ENCODE results near the gene ARF5.
"Not testable (repeated sequence)": the region's sequence is repeated elsewhere in the genome, so short reads cannot be mapped to it uniquely, and the experiment has no call there.

The ARF5 gene

GRCh38 chr7:127588019-127588696 is at the start of gene ARF5:
Gene ARF5, plus strand, starts transcription at chr7:127588411. Its CDS starts 88 bp downstream, at chr7:127588499.
- in situ Hi-C loops (cut with MboI; ENCODE audit: low sequenced_read_pairs) = no loop called here

GRCh38 chr7:127539116-127539515 is 49.1 kb upstream of the ARF5 start:
- in situ Hi-C loops (cut with MboI; ENCODE audit: low sequenced_read_pairs) = no loop called here

- in situ Hi-C loops (cut with MboI; ENCODE audit: low sequenced_read_pairs) = not testable (repeated sequence)
Observed at GRCh38 chr7:127540461-127540860, 47.8 kb upstream of the ARF5 start.

- in situ Hi-C loops (cut with MboI; ENCODE audit: low sequenced_read_pairs) = no loop called here
Observed at GRCh38 chr7:127541548-127541947, 46.7 kb upstream of the ARF5 start.

- in situ Hi-C loops (cut with MboI; ENCODE audit: low sequenced_read_pairs) = no loop called here
Observed at GRCh38 chr7:127546313-127546712, 41.9 kb upstream of the ARF5 start.

GRCh38 chr7:127550247-127550646 is 38.0 kb upstream of the ARF5 start:
- in situ Hi-C loops (cut with MboI; ENCODE audit: low sequenced_read_pairs) = no loop called here

- in situ Hi-C loops (cut with MboI; ENCODE audit: low sequenced_read_pairs) = no loop called here
Observed at GRCh38 chr7:127551941-127552340, 36.3 kb upstream of the ARF5 start.

GRCh38 chr7:127556404-127556803 is 31.8 kb upstream of the ARF5 start:
- in situ Hi-C loops (cut with MboI; ENCODE audit: low sequenced_read_pairs) = no loop called here

- in situ Hi-C loops (cut with MboI; ENCODE audit: low sequenced_read_pairs) = no loop called here
Observed at GRCh38 chr7:127557803-127558202, 30.4 kb upstream of the ARF5 start.

GRCh38 chr7:127566242-127566641 is 22.0 kb upstream of the ARF5 start:
- in situ Hi-C loops (cut with MboI; ENCODE audit: low sequenced_read_pairs) = no loop called here

GRCh38 chr7:127568034-127568433 is 20.2 kb upstream of the ARF5 start:
- in situ Hi-C loops (cut with MboI; ENCODE audit: low sequenced_read_pairs) = not testable (repeated sequence)

GRCh38 chr7:127571741-127572505 is 16.3 kb upstream of the ARF5 start:
- in situ Hi-C loops (cut with MboI; ENCODE audit: low sequenced_read_pairs) = no loop called here

GRCh38 chr7:127578036-127578684 is 10.1 kb upstream of the ARF5 start:
- in situ Hi-C loops (cut with MboI; ENCODE audit: low sequenced_read_pairs) = no loop called here

- in situ Hi-C loops (cut with MboI; ENCODE audit: low sequenced_read_pairs) = no loop called here
Observed at GRCh38 chr7:127578711-127579275, 9.4 kb upstream of the ARF5 start.

- in situ Hi-C loops (cut with MboI; ENCODE audit: low sequenced_read_pairs) = no loop called here
Observed at GRCh38 chr7:127580612-127581011, 7.6 kb upstream of the ARF5 start.

GRCh38 chr7:127581716-127582115 is 6.5 kb upstream of the ARF5 start:
- in situ Hi-C loops (cut with MboI; ENCODE audit: low sequenced_read_pairs) = no loop called here

GRCh38 chr7:127582361-127582760 is 5.8 kb upstream of the ARF5 start:
- in situ Hi-C loops (cut with MboI; ENCODE audit: low sequenced_read_pairs) = no loop called here

GRCh38 chr7:127584648-127585043 is 3.6 kb upstream of the ARF5 start:
- in situ Hi-C loops (cut with MboI; ENCODE audit: low sequenced_read_pairs) = no loop called here

- in situ Hi-C loops (cut with MboI; ENCODE audit: low sequenced_read_pairs) = no loop called here
Observed at GRCh38 chr7:127585044-127585953, 2.9 kb upstream of the ARF5 start, which contains the start of gene GCC1. Gene GCC1, minus strand, starts transcription at chr7:127585596. Its CDS starts 414 bp downstream, at chr7:127585182.

- in situ Hi-C loops (cut with MboI; ENCODE audit: low sequenced_read_pairs) = no loop called here
Observed at GRCh38 chr7:127586346-127586745, 1.9 kb upstream of the ARF5 start.
